ENCODE data around the gene SRGAP2B. TPM values are rescaled to one million over a fixed set of nuclear protein-coding genes. Genes with fewer than 3 reads are reported as not detected.
"Not testable (repeated sequence)": the region's sequence is repeated elsewhere in the genome, so short reads cannot be mapped to it uniquely, and the experiment has no call there.

SRGAP2B gene
- total RNA-seq, 1 donor from 2014 or later, result 37.4 TPM

GRCh38 chr1:144986171-144986860 is 108.8 kb downstream of the SRGAP2B start:
- intact Hi-C loops (cut with DNase I); H3K4me3 ChIP-seq; DNase-seq; H3K27me3 ChIP-seq (ENCODE audit: low read depth); H3K4me1 ChIP-seq; H3K27ac ChIP-seq; H3K36me3 ChIP-seq; H3K9me3 ChIP-seq: not testable (repeated sequence)
- peak; percentile 29 to 30 for ATAC-seq

- H3K4me1 ChIP-seq; H3K36me3 ChIP-seq; DNase-seq; H3K4me3 ChIP-seq; H3K9me3 ChIP-seq; H3K27me3 ChIP-seq (ENCODE audit: low read depth); intact Hi-C loops (cut with DNase I); H3K27ac ChIP-seq: not testable (repeated sequence)
- ATAC-seq, result peak; percentile 12 to 15
These were observed 109.5 kb downstream of the SRGAP2B start for GRCh38 chr1:144985550-144986170.

GRCh38 chr1:144982802-144983525 is 112.2 kb downstream of the SRGAP2B start:
- intact Hi-C loops (cut with DNase I); H3K4me3 ChIP-seq; ATAC-seq; H3K27me3 ChIP-seq (ENCODE audit: low read depth); H3K36me3 ChIP-seq; H3K9me3 ChIP-seq; DNase-seq; H3K4me1 ChIP-seq; H3K27ac ChIP-seq: not testable (repeated sequence)

GRCh38 chr1:144981157-144981556 is 114.0 kb downstream of the SRGAP2B start:
- H3K27ac ChIP-seq; H3K4me3 ChIP-seq; ATAC-seq; intact Hi-C loops (cut with DNase I); H3K4me1 ChIP-seq; H3K27me3 ChIP-seq (ENCODE audit: low read depth); DNase-seq; H3K9me3 ChIP-seq; H3K36me3 ChIP-seq: not testable (repeated sequence)

GRCh38 chr1:144979960-144980595 is 115.0 kb downstream of the SRGAP2B start:
- intact Hi-C loops (cut with DNase I); H3K4me3 ChIP-seq; H3K27me3 ChIP-seq (ENCODE audit: low read depth); H3K4me1 ChIP-seq; H3K9me3 ChIP-seq; H3K27ac ChIP-seq; DNase-seq; H3K36me3 ChIP-seq: not testable (repeated sequence)
- ATAC-seq, result peak; percentile 86 to 90

- H3K36me3 ChIP-seq; DNase-seq; intact Hi-C loops (cut with DNase I); H3K27me3 ChIP-seq (ENCODE audit: low read depth); H3K9me3 ChIP-seq; H3K4me1 ChIP-seq; H3K27ac ChIP-seq; H3K4me3 ChIP-seq: not testable (repeated sequence)
- peak in 1 of 2 donors; percentile 57 for ATAC-seq
These were observed 117.3 kb downstream of the SRGAP2B start for GRCh38 chr1:144977856-144978255.

- H3K36me3 ChIP-seq; H3K27ac ChIP-seq; H3K4me3 ChIP-seq; H3K27me3 ChIP-seq (ENCODE audit: low read depth); DNase-seq; H3K4me1 ChIP-seq; H3K9me3 ChIP-seq; intact Hi-C loops (cut with DNase I): not testable (repeated sequence)
- peak in 1 of 2 donors; percentile 17 for ATAC-seq
These were observed 123.2 kb downstream of the SRGAP2B start for GRCh38 chr1:144971936-144972335.

GRCh38 chr1:144966488-144966887 is 128.6 kb downstream of the SRGAP2B start:
- H3K27me3 ChIP-seq (ENCODE audit: low read depth); DNase-seq; H3K4me3 ChIP-seq; ATAC-seq; H3K9me3 ChIP-seq; H3K27ac ChIP-seq; H3K4me1 ChIP-seq; intact Hi-C loops (cut with DNase I); H3K36me3 ChIP-seq: not testable (repeated sequence)

- H3K4me3 ChIP-seq; H3K27ac ChIP-seq; DNase-seq; H3K36me3 ChIP-seq; H3K27me3 ChIP-seq (ENCODE audit: low read depth); H3K4me1 ChIP-seq; ATAC-seq; intact Hi-C loops (cut with DNase I); H3K9me3 ChIP-seq: not testable (repeated sequence)
These were observed 130.4 kb downstream of the SRGAP2B start for GRCh38 chr1:144964765-144965164.

GRCh38 chr1:144964186-144964585 is 130.9 kb downstream of the SRGAP2B start:
- H3K27ac ChIP-seq; DNase-seq; H3K36me3 ChIP-seq; H3K27me3 ChIP-seq (ENCODE audit: low read depth); H3K9me3 ChIP-seq; H3K4me1 ChIP-seq; intact Hi-C loops (cut with DNase I); H3K4me3 ChIP-seq: not testable (repeated sequence)
- peak in 1 of 2 donors; percentile 31 for ATAC-seq

GRCh38 chr1:144963571-144963970 is 131.6 kb downstream of the SRGAP2B start:
- H3K4me1 ChIP-seq; H3K27ac ChIP-seq; H3K27me3 ChIP-seq (ENCODE audit: low read depth); H3K4me3 ChIP-seq; H3K36me3 ChIP-seq; H3K9me3 ChIP-seq; intact Hi-C loops (cut with DNase I); DNase-seq: not testable (repeated sequence)
- ATAC-seq, result peak; percentile 75 to 93

- ATAC-seq, result peak in 1 of 2 donors; percentile 69
- H3K4me1 ChIP-seq; intact Hi-C loops (cut with DNase I); H3K4me3 ChIP-seq; H3K27ac ChIP-seq; H3K36me3 ChIP-seq; DNase-seq; H3K27me3 ChIP-seq (ENCODE audit: low read depth); H3K9me3 ChIP-seq: not testable (repeated sequence)
These were observed 133.2 kb downstream of the SRGAP2B start for GRCh38 chr1:144961604-144962583.
